Liver (tissue), 9 donors: ENCODE results near the gene PPFIBP2. TPM values are rescaled to one million over a fixed set of nuclear protein-coding genes. Genes with fewer than 3 reads are reported as not detected.

ENCODE experiments used
- DNase-seq: peaks from one replicate; pipeline ENCODE4 v3.0.0-alpha.2; 2017; ENCODE audit warnings: low spot score
- H3K27ac ChIP-seq, 2 donors: one replicate each; pipeline ENCODE4 v1.7.0; 2013; ENCODE audit warnings: inconsistent platforms in 2 of 2, low read length in 2 of 2, control low read depth in 1 of 2, low read depth in 1 of 2, mild to moderate bottlenecking in 1 of 2
- H3K27me3 ChIP-seq, 4 donors: one replicate each; pipeline versions ENCODE4 v1.6.1 to v1.7.0; 2013; ENCODE audit warnings: low read length in 3 of 4, inconsistent platforms in 1 of 4, mild to moderate bottlenecking in 1 of 4, moderate library complexity in 1 of 4; ENCODE audit not compliant: control insufficient read depth in 4 of 4, insufficient read depth in 4 of 4
- H3K36me3 ChIP-seq, 4 donors: one replicate each; pipeline versions ENCODE4 v1.6.1 to v1.7.0; 2013; ENCODE audit warnings: low read length in 3 of 4, mild to moderate bottlenecking in 3 of 4, low read depth in 1 of 4, moderate library complexity in 1 of 4; ENCODE audit not compliant: control insufficient read depth in 4 of 4, insufficient read depth in 3 of 4
- H3K4me1 ChIP-seq, 4 donors: one replicate each; pipeline versions ENCODE4 v1.6.1 to v1.7.0; 2013; ENCODE audit warnings: low read length in 3 of 4, mild to moderate bottlenecking in 3 of 4, moderate library complexity in 1 of 4; ENCODE audit not compliant: control insufficient read depth in 4 of 4, insufficient read depth in 4 of 4
- H3K4me3 ChIP-seq, 3 donors: one replicate each; pipeline versions ENCODE4 v1.6.1 to v1.7.0; 2013; ENCODE audit warnings: low read length in 3 of 3, control low read depth in 1 of 3, low read depth in 1 of 3, mild to moderate bottlenecking in 1 of 3
- H3K9ac ChIP-seq, 2 donors: one replicate each; pipeline ENCODE4 v1.7.0; 2013; ENCODE audit warnings: low read length in 2 of 2, mild to moderate bottlenecking in 2 of 2, moderate library complexity in 2 of 2, control low read depth in 1 of 2, low read depth in 1 of 2
- H3K9me3 ChIP-seq, 4 donors: one replicate each; pipeline versions ENCODE4 v1.6.1 to v1.7.0; 2013; ENCODE audit warnings: low read length in 3 of 4; ENCODE audit not compliant: control insufficient read depth in 4 of 4
- EGR1 ChIP-seq, 2 donors: IDR thresholded peaks; 2 replicates each; pipeline ENCODE4 v1.6.1; 2016 to 2018; ENCODE audit warnings: antibody characterized with exemption in 2 of 2, low read depth in 2 of 2
- FOXA1 ChIP-seq: IDR thresholded peaks from 2 replicates; pipeline ENCODE4 v1.6.1; 2016; ENCODE audit warnings: antibody characterized with exemption
- FOXA2 ChIP-seq: IDR thresholded peaks from 2 replicates; pipeline ENCODE4 v1.6.1; 2016; ENCODE audit warnings: antibody characterized with exemption
- GABPA ChIP-seq, 2 donors: IDR thresholded peaks in 1 of 2; conservative IDR thresholded peaks in 1 of 2; 2 replicates each; pipeline ENCODE4 v1.6.1; 2016; ENCODE audit warnings: antibody characterized with exemption in 2 of 2, mild to moderate bottlenecking in 1 of 2, moderate library complexity in 1 of 2
- HNF4G ChIP-seq: IDR thresholded peaks from 2 replicates; pipeline ENCODE4 v1.6.1; 2016; ENCODE audit warnings: antibody characterized with exemption
- JUND ChIP-seq, 2 donors: IDR thresholded peaks; 2 replicates each; pipeline ENCODE4 v1.6.1; 2016; ENCODE audit warnings: antibody characterized with exemption in 2 of 2
- MAX ChIP-seq: IDR thresholded peaks from 2 replicates; pipeline ENCODE4 v1.6.1; 2016; ENCODE audit warnings: antibody characterized with exemption
- NR2F2 ChIP-seq: IDR thresholded peaks from 2 replicates; pipeline ENCODE4 v1.6.1; 2016; ENCODE audit warnings: antibody characterized with exemption
- RAD21 ChIP-seq, 2 donors: IDR thresholded peaks; 2 replicates each; pipeline ENCODE4 v1.6.1; 2016; ENCODE audit warnings: antibody characterized with exemption in 2 of 2, mild to moderate bottlenecking in 2 of 2
- RXRA ChIP-seq, 2 donors: IDR thresholded peaks; 2 replicates each; pipeline ENCODE4 v1.6.1; 2017 to 2018; ENCODE audit warnings: antibody characterized with exemption in 2 of 2, mild to moderate bottlenecking in 1 of 2
- SP1 ChIP-seq: IDR thresholded peaks from 2 replicates; pipeline ENCODE4 v1.6.1; 2018; ENCODE audit warnings: antibody characterized with exemption, mild to moderate bottlenecking
- TAF1 ChIP-seq: conservative IDR thresholded peaks from 2 replicates; pipeline ENCODE4 v1.6.1; 2016; ENCODE audit warnings: antibody characterized with exemption, mild to moderate bottlenecking
- YY1 ChIP-seq: IDR thresholded peaks from 2 replicates; pipeline ENCODE4 v1.6.1; 2016; ENCODE audit warnings: antibody characterized with exemption, mild to moderate bottlenecking
- ZBTB33 ChIP-seq: IDR thresholded peaks from 2 replicates; pipeline ENCODE4 v1.6.1; 2016; ENCODE audit warnings: antibody characterized with exemption
- WGBS: extraction: QIAGEN DNeasy Blood & Tissue Kit; methylation state at CpG from one replicate; pipeline ENCODE4 v1.1.7; 2013; 5-methylcytosine and 5-hydroxymethylcytosine counted together
- polyA plus RNA-seq, 2 donors: library from polyadenylated mRNA; stranded (reverse) in 1 of 2; unstranded in 1 of 2; fragments of 200-250 nt in 1 of 2; fragments of >200 nt in 1 of 2; fragmentation: Nextera tagmentation in 1 of 2; extraction: Ambion mirVana in 1 of 2; gene quantifications; one replicate each; pipeline versions ENCODE4 v1.2.1 to v1.2.3, GENCODE V29; 2013 to 2015
- total RNA-seq, 2 donors: library from RNA; depleted of rRNA; stranded (reverse); fragments of >200 nt; gene quantifications; one replicate each; pipeline ENCODE4 v1.2.3, GENCODE V29; 2014
- TF ChIP-seq, protein P1 (sequence below): IDR thresholded peaks from 2 replicates; pipeline ENCODE4 v1.6.1; 2016; ENCODE audit warnings: antibody characterized with exemption
- TF ChIP-seq, protein P2 (sequence below): fragments of 150-350 bp; IDR thresholded peaks from 2 replicates; pipeline ENCODE4 v1.5.1; 2017; ENCODE audit warnings: improper control_type of control experiment, low read depth, low read length; ENCODE audit not compliant: missing input control
- TF ChIP-seq, protein P3 (sequence below): IDR thresholded peaks from 2 replicates; pipeline ENCODE4 v1.6.1; 2016; ENCODE audit warnings: antibody characterized with exemption, mild to moderate bottlenecking
- donor health status: healthy.
- donor health status: healthy.
- donor health status: healthy.
- donor health status: healthy.
- donor health status: healthy.

PPFIBP2 gene
- total and polyA plus RNA-seq, 4 donors = 19.6 to 80.0 (median 23.2) TPM

GRCh38 chr11:7645206-7645605, 131.4 kb downstream of the PPFIBP2 start:
- 96% methylated on average over 3 of the region's 3 CpGs for WGBS
- no peaks in the 10 kb centered on the region for H3K9me3 ChIP-seq
- no peaks in the 10 kb centered on the region for H3K27me3 ChIP-seq
- DNase-seq = no peak
- H3K27ac ChIP-seq = no peak overlapping the region
- peaks cover 11 to 61% (median 51%) of the 10 kb centered on the region in 4 donors for H3K36me3 ChIP-seq
- peaks cover 0 to 18% (median 9%) of the 10 kb centered on the region in 4 donors for H3K4me1 ChIP-seq
- H3K4me3 ChIP-seq = no peak overlapping the region
- no peak overlapping the region for H3K9ac ChIP-seq
- TF ChIP-seq, protein P1, sequence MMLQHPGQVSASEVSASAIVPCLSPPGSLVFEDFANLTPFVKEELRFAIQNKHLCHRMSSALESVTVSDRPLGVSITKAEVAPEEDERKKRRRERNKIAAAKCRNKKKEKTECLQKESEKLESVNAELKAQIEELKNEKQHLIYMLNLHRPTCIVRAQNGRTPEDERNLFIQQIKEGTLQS = no peak
- TF ChIP-seq JUND (IDR thresholded peaks at IDR 0.05) (no peak), FOXA1 (no peak), FOXA2 (no peak), ZBTB33 (no peak), MAX (no peak)
- TF ChIP-seq, protein P2, sequence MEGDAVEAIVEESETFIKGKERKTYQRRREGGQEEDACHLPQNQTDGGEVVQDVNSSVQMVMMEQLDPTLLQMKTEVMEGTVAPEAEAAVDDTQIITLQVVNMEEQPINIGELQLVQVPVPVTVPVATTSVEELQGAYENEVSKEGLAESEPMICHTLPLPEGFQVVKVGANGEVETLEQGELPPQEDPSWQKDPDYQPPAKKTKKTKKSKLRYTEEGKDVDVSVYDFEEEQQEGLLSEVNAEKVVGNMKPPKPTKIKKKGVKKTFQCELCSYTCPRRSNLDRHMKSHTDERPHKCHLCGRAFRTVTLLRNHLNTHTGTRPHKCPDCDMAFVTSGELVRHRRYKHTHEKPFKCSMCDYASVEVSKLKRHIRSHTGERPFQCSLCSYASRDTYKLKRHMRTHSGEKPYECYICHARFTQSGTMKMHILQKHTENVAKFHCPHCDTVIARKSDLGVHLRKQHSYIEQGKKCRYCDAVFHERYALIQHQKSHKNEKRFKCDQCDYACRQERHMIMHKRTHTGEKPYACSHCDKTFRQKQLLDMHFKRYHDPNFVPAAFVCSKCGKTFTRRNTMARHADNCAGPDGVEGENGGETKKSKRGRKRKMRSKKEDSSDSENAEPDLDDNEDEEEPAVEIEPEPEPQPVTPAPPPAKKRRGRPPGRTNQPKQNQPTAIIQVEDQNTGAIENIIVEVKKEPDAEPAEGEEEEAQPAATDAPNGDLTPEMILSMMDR = no peak

GRCh38 chr11:7646866-7647265, 133.1 kb downstream of the PPFIBP2 start:
- Histone ChIP-seq H3K27ac (peak overlapping the region; percentile 62 to 81), H3K4me3 (no peak overlapping the region), H3K4me1 (peaks cover 0 to 18% (median 9%) of the 10 kb centered on the region in 4 donors), H3K9me3 (no peaks in the 10 kb centered on the region), H3K27me3 (no peaks in the 10 kb centered on the region), H3K36me3 (peaks cover 12 to 61% (median 51%) of the 10 kb centered on the region in 4 donors), H3K9ac (peak overlapping the region in 1 of 2 donors; percentile 60)
- 92% methylated on average over 2 of the region's 2 CpGs for WGBS
- TF ChIP-seq ZBTB33 (no peak), EGR1 (IDR thresholded peaks at IDR 0.05; ENCODE audit: low read depth in 2 of 2) (no peak), NR2F2 (no peak), RXRA (IDR thresholded peaks at IDR 0.05) (no peak), SP1 (no peak), JUND (IDR thresholded peaks at IDR 0.05) (no peak), YY1 (no peak), HNF4G (no peak), TAF1 (no peak), GABPA (IDR thresholded peaks at IDR 0.05 in 1 of 2, conservative IDR thresholded peaks at IDR 0.05 in 1 of 2) (no peak), FOXA1 (no peak), RAD21 (IDR thresholded peaks at IDR 0.05) (no peak), FOXA2 (no peak), MAX (no peak)
- TF ChIP-seq, protein P2 = no peak
- TF ChIP-seq, protein P3, sequence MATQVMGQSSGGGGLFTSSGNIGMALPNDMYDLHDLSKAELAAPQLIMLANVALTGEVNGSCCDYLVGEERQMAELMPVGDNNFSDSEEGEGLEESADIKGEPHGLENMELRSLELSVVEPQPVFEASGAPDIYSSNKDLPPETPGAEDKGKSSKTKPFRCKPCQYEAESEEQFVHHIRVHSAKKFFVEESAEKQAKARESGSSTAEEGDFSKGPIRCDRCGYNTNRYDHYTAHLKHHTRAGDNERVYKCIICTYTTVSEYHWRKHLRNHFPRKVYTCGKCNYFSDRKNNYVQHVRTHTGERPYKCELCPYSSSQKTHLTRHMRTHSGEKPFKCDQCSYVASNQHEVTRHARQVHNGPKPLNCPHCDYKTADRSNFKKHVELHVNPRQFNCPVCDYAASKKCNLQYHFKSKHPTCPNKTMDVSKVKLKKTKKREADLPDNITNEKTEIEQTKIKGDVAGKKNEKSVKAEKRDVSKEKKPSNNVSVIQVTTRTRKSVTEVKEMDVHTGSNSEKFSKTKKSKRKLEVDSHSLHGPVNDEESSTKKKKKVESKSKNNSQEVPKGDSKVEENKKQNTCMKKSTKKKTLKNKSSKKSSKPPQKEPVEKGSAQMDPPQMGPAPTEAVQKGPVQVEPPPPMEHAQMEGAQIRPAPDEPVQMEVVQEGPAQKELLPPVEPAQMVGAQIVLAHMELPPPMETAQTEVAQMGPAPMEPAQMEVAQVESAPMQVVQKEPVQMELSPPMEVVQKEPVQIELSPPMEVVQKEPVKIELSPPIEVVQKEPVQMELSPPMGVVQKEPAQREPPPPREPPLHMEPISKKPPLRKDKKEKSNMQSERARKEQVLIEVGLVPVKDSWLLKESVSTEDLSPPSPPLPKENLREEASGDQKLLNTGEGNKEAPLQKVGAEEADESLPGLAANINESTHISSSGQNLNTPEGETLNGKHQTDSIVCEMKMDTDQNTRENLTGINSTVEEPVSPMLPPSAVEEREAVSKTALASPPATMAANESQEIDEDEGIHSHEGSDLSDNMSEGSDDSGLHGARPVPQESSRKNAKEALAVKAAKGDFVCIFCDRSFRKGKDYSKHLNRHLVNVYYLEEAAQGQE = no peak
- DNase-seq = no peak
